Testis (tissue), 2 donors: ENCODE results near the gene SRBD1.

ENCODE experiments used
- CTCF ChIP-seq, 3 experiments: fragments of 450-650 bp in 2 of 3; fragments of 200-600 bp in 1 of 3; sonication (generic) in 1 of 3; IDR thresholded peaks; one replicate each; pipeline ENCODE4 v1.5.1; 2016 to 2019; ENCODE audit warnings: antibody characterized with exemption in 3 of 3, mild to moderate bottlenecking in 2 of 3, moderate library complexity in 1 of 3
- POLR2A ChIP-seq: fragments of 450-650 bp; IDR thresholded peaks from one replicate; pipeline ENCODE4 v1.6.1; 2017; ENCODE audit warnings: antibody characterized with exemption, mild to moderate bottlenecking, moderate library complexity

- TF ChIP-seq CTCF (IDR thresholded peaks at IDR 0.05) (no peak), POLR2A (no peak)
Measured at GRCh38 chr2:45652090-45653031, 41.3 kb upstream of the SRBD1 start.
